Germinal center (tissue), 1 donor: ENCODE measurements around the gene FAM107A.

Source experiments
- DNase-seq: peaks from one replicate; pipeline ENCODE4 v3.0.0; 2012; ENCODE audit warnings: mixed read lengths, low spot score

The FAM107A gene

DNA sequence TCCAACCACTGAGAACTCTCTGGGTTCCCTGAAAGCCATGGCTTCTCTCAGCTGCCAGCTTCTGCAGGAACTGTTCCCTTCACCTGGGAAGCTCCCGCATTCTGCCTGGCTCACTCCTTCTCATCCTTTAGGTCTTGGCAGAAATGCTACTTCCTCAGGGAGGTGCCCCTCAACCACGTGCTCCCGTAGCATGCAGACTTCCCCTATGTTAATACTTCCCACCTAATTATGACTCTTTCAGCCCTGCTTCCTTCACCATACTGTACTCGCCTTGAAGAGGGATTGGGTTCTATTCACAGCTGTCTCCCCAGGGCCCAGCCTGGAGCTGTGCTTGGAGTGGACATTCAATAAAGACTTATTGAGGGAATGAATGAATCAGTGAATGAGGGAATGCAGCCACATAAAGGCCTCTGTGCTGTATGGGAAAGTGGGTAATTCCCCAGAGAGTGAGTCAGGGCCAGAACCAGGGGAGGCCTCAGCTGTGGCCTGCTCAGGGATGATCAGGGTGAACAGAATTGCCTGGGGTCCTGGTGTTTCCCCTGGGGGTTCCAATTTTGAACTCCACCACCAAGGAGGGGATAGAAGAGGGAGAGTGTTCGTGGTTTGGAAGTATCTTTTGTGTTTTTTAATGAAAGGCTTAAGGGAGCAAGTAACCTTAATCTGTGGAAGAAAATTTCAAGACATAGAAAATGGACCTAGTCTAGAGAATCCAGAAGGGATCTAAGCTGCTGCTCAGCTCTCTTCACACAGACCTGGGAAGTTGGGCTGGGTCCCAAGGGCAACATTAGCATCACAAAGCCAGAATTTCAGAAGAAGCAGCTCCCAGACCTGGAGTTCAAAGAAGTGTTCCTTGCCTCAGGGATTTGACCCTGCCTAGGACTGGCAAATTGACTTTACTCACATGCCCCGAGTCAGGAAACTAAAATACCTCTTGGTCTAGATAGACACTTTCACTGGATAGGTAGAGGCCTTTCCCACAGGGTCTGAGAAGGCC, 14.6 kb upstream of the FAM107A start:
- DNase-seq, result no peak

DNA sequence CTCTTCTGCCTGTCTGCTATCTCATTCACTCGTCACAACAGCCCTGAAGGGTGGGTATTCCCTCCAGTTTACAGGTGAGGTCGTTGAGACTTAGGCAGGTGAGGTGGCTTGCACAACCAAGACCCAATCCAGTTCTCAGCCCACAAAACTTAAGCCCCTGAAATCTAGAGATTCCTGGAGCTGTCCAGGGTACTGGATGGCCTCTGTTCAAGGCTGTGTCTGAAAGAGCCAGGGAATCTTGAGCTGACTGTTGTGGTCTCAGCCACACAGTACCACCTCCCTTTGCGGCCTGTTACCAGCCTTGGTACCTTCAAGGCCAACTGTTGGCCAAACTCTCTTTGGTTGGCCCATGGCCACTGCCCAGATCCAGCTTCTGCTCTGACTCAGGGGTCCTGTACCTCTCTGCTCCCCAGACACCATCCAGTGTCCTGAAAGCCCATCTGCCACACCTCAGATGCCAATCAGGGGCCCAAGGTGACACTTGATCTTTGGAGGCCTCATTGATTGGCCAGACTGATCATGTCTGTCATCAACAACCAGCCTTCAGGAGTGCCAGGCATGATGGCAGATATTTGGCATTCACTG, 10.9 kb upstream of the FAM107A start:
- no peak for DNase-seq

DNA sequence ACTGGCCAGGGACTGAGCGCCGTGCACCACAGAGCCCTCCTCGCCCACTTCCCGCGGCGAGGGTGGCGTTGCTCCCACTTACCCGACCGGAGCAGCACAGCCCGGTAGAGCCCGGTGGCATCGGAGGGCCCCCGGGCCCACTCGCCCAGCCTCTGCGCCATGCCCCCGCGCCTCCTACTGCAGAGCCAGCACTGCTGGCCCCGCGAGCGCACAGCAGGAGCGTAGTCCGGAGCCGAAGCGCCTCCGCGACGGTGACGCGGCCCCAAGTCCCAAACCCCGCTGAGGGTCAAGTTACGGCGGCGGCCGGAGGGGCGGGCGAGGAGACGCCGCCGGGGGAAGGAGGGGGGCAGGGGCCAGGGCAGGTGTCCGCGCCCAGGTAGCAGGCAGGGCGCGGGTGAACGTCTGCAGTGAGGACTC, 9.6 kb upstream of the FAM107A start:
- DNase-seq, result no peak

DNA sequence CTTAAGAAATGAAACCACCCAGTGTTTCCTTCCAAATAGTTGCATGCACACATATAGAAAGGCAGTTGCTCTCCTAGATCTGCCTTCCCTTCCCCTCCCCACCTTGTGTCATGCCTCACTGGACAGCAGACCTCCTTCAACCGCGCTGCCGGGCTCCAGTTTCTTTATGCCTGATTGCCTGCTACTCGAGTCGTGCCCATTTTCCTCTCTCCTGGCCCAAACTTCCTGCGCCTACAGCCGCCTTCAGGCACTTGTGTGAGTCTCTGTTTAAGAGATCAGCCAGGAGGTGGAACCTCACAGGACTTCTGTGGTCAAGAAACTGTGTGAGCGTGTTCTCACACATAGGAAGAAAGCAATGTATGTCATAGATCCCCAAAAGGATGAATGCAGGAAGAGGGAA, 8.8 kb upstream of the FAM107A start:
- DNase-seq, result peak; percentile 12

DNA sequence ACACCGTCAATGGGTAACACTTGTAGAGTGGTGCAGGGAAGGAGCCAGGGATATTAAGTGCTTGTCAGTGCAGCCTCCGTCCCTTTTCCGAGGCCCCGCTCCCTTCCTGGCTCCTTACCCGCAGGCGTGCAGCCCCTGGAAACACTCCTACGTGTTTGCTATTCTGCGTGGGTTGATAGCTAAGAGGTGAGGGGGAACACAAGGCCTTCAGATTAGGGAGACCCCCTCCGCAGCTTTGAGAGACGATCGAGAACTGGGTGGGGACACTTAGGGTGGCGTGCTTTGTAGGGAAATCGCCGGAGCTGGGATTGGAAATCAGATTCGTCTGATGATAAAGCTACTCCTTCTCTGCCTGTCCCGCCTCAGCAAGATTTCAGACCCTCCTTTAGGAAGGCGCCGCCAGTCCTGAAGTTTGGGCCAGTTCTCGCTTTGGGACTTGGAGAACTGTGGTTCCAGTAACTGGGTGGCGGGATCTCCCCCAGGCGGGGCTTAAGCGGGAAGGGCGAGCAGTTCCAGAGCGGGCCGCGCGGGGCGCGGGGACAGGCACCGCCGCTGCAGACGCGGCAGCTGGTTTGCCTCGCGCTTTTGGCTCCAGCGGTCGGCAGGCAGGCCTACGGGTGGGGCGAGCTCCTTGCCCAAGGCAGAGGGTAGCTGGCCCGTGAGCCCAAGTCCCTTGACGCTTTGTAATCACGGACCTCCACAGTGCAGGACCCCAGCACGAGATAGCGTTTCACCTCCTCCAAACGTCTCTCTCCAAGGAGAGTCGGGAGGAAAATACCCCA, 8.0 kb upstream of the FAM107A start:
- DNase-seq, result peak; percentile 81

DNA sequence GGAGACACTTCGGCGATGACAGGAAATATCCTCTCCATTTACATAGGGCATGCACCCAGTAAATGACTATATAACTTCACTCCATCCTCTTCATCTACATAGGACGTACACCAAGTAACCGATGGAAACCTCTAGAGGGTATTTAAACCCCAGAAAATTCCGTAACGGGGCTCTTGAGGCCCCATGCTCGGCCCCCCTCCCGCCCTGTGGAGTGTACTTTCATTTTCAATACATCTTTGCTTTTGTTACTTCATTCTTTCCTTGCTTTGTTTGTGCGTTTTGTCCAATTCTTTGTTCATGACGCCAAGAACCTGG, 7.5 kb upstream of the FAM107A start:
- no peak for DNase-seq

DNA sequence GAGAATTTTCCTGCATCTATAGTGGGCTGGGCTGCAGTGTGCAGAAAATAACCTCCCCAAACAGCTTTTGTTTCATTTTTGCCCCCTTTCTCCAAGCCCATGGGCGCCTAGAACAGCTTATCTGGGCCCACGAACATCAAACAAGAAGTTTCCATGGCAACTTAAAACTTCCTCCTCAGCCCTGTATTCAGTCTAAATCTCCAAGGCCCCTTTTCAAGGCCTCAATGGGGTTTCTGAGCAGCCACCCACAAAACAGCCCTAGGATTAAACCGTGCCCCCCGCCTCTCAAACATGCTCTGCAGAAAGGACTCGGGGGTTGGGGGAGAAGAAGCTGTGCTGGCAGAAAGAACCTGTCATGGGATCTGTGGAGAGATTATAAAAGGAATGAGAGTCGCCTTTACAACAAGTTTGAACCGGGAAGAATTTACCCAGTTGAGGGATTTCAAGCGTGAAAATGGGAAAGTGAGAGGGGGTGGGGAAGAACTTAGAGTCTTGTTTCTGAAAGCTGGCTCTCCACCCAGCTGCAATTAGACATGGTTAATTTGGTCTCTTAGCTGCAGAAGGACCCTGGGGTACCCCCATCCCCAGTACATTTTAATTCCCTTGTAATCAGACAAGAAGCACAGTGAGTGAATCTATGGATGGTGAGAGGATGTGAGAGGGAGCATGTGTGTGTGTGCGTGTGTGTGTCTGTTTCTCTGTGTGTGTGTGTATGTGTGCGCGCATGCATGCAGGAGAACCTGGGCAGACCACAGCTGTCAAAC, 4.3 kb upstream of the FAM107A start:
- DNase-seq, result no peak

DNA sequence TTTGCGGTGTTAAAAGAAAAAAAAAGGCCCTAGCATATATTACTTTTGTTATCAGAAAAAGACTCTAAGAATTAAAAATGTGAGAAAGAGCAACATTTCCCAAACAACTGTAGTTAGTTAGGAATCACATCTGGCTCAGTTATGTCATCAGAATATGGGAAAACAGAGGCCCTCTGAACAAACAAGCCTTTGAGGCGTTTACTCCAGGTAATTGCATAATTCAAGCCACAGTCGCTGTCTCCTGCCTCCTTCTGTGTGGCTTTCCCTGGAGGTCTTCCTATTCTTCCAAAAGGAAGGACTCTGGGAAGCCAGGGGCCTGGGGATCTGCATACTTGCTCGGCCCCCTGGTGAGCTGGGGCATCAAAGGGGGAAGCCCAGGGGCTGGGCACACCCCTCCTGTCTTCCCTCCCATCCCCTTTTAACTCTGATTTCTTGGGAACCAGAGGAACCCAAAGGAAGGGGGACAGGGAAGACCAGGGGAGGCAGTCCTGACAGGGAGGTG, 3.7 kb upstream of the FAM107A start:
- no peak for DNase-seq

DNA sequence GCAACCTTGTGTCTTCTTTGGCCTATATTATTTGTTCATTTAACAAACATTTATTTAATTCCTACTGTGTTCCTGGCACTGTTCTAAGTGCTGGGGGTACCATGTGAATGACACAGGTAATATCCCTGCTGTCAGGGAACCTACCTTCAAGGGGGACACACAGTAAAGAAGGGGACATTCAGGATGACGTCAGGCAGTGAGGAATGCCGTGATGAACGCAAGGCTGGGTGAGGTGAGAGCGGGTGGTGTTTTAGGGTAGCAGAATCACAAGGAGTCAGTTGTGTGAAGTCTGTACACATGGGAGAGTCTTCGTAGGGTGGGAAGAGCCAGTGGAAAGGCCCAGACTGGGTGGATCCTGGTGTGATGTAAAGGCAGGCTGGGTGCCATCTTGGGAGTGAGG, 1.7 kb upstream of the FAM107A start:
- DNase-seq, result no peak

DNA sequence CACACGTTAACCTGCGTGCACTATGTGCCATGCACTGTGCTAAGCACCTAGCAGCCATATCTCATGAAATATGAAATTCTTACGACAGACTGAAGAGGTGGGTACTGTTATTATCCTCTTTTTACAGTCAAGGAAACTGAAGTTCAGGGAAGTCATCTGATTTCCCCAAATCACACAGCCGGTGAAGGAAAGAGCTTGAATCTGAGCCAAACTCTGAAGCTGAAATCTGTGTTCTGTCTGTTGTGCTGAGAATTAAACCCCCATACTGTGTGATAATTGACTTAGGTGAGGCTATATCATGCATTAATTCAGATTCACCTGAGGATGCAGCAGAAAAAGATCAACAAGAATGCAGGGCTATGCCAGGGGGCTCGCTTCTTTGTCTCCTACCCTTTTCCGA, 475 bp downstream of the FAM107A start:
- DNase-seq, result no peak

DNA sequence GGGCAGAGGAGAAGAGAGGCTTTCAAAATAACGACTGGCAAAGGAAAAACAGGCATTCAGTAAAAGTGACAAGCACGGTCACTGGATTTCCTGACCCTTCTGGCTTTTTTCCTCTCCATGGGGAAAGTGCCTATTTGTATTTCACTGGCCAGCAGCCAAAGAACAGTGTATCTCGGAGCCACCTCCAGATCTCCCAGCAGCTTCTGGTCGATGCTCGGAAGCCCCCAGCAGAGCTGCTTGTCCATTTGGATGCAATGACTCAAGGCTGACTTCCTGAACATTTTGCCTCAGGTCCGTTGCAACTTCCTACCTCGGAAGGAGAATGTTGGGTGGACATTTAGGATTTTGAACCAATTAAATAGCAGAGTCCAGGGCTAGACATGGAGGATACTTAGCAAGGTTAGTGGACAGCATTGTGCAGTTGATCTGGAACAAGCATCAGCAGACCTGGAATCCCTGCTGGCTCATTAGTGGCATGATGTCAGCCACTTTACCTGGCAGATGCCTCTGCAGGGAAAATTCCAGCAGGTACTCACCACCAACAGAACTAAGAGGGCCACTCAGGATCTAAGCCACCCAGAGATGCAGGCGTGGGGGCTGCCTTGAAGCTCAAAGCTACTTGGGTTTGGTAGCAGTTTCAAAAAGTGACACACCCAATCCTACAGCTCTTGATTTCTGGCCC, 1.1 kb downstream of the FAM107A start:
- no peak for DNase-seq

DNA sequence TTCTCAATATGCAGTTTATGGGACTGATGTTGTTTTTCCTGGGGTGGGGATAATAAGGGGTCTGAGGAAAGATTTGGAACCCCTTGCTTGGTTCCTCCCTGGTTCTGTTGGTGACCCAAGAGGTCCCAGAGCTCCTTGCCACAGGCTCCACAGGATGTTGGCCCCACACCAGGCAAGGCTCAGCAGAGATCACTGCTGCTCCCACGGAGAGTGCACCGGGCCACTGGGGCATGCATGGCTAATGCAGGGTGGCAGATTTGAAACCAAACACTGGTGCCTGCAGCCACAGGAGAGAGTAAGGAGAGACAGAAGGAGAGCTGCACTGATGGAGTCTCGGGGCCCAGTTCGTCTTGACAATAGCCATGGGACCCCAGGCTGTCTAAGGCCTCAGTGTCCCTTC, 2.5 kb downstream of the FAM107A start:
- no peak for DNase-seq

DNA sequence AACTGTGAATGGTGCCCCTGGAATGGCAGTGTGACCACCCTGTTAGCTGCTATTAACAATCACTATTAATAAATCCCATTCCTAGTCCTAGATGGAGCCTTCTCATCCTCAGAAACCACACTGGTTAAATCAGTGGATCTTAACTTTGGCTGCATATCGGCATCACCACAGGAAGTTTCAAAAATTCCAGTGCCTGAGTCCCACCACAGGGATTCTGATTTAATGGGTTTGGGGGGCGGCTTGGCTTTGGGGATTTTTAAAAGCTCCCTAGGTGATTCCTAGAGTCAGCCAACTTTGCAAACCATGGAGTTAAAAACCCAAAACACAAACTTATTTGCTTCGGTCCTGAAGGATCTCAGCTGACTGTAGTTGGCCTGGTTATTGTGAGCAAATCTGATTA, 3.1 kb downstream of the FAM107A start:
- DNase-seq, result no peak

DNA sequence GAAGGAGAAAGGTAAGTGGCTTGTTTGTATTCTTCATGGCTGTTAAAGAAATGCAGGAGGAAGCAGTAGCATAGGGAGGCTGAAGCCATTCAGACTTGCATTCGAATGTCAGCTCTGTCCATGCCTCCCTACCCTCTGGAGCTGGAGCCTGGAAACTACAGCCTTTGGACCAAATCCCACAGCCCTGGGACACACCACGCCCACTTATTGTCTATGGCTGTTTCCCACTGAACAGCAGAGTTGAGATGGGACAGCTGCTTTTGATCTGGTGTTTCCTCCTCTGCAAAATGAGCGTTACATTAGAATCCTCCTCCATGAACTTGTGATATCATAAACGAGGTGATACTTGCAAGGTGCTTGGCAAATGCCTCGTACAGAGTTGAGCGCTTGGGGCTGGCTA, 3.6 kb downstream of the FAM107A start:
- DNase-seq, result no peak

DNA sequence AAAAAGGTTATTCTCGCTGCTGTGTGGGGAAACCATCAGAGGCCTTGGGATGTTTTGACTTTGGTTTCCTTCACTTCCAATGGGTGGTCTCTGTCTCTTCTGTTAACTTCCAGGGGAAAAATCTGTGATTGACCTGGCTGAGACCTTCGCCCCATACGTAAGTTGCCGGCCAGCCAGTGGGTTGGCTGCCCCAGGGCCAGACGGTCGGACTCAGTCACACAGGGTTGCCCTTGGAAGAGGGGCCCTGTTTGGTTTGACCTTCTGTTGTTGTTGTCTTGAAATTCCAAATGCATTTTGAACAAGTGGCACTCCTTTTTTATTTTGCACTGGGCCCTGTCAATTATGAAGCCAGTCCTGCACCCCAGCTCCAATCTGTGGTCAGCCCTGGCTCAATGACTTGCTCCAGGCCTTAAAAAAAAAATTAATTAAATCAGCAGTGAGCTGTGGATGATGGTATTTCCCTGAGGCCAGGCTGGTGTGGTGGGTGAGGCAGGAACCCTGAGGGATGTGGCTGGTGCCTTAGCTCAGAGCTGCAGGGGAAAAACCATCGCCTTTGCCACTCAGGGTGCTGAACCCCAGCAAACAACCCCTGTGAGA, 4.5 kb downstream of the FAM107A start:
- no peak for DNase-seq

DNA sequence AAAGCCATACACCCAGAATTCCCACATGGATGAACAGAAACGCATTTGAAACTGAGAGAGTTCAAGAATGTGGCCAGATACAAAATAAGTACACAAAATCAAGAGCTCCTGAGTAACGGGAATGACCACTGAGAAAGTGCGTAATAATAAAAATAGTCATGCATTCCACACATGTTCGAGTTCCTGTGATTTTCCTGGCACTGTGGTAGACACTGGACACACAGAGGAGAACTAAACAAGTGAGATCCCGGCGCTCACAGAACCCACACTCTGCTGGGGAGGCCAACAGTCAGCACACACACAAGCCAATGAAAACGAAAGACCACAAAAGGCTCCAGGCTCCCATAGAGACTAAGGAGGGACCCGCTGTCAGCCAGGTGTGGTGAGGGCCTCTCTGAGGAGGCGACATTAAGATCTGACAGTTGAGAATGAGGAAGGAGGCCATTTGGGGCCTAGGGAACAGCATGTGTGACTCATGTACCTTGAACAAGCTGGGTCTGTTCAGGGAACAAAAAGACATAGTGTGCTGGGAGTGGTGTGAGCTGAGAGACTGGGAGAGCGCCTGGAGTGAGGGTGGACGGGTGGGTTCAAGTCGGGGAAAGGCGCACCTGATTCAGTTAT, 5.1 kb downstream of the FAM107A start:
- DNase-seq, result no peak

DNA sequence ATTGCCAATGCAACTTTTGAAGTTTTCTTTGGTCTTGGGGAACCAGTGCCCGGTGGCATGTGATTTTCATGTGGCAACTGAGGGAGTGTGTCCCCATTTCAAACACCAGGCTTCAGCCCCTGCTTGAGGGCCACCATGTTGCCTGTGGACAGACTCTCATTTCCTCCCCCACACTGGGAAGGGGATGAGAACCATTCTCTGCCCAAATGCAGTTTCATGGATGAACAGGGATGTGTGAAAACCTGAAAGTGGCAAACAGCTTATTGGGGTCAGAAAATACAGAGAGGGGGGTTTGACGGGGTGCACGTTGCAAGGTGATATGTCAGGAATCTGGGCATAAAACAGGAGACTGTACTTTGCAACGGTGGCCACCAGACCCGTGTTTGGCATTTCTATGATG, 6.3 kb downstream of the FAM107A start:
- DNase-seq, result no peak

DNA sequence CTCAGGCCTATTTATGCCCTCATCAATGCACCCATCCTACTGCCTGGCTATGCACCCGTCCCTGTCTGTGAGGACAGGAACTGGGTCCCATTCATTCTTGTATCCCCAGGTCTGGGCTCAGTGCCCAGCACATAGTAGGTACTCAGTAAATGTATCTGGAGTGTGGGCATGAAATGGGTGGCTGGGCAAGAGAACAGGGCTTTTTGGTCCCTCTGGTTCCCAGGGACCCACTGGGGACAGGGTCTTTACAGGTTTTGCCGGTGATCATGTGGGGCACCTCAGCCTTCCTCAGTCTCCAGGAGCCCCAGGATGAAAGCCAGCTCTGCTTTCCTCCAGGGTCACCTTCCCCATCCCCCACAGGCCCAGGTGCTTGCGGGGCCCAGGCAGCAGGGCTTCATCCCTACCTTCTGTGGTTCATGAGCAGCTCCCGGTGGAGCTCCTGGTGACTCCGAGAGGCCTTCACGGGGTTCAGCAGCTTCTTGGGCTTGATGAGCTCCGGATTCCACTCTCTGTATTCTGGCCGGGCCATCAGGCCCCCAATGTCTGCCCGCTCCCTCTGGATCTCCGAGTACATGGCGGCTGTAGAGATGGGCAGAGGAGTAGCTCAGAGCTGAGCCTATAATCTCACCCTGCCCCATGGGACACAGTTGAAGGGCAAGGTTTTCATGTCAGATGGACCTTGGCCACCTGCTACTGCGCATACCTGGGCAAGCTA, 7.7 kb downstream of the FAM107A start:
- DNase-seq, result no peak

DNA sequence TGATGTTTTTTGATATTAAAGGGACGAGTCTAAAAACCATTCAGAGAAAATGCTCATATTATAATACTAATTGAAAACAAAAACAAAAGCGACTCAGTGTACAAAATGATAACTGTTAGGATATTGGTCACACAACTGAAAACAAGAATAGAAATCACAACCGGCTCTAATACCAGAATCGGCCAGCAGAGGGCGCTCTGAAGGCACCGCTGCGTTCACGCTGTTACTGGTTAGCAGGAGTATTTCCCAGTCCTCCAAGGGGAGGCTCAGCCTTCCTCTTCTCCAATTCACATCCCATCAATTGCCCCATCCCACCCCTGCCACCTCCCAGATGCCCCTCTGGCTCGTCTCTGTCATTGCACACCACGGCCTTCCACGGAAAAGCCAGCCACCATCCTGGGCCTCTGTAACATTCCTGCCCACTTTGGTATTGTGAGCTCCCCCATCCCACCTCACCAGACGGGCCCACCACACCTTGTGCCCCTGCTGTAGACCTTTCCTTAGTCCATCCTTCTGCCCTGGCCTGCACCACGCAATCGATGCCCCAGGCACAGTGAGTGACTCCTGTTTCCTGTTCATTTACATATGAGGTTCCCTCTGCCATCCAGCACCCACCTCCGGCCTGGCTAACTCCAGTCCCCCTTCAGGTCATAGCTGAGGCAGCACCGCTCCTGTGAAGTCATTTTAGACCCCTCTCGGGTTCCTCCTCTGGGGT, 8.5 kb downstream of the FAM107A start:
- DNase-seq, result peak; percentile 57

DNA sequence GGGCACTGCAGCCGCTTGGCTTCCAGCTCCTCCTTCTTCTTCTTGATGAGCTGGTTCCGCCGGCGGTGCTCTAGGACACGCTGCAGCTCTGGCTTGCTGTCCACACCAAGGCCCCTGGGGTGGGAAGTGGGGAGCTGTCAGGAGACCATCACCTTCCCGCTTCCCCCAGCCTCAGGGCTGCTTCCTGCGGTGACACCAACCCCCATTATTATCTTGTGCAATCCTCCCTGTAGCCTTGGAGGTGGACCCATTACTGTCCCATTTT, 10.0 kb downstream of the FAM107A start:
- no peak for DNase-seq
